AG09309 (cell line): Measurements from ENCODE around the gene SEMA7A.
"Not testable (repeated sequence)": the region's sequence is repeated elsewhere in the genome, so short reads cannot be mapped to it uniquely, and the experiment has no call there.

Experiments
- DNase-seq: peaks from one replicate; pipeline ENCODE4 v3.0.0-alpha.2; 2010; ENCODE audit warnings: low read depth
- H3K4me3 ChIP-seq: 2 replicates; pipeline ENCODE4 v1.5.1; 2011; ENCODE audit warnings: mild to moderate bottlenecking, low read depth, low read length, moderate library complexity; ENCODE audit not compliant: control insufficient read depth
- TF ChIP-seq, protein P1 (sequence below): IDR thresholded peaks from 2 replicates; pipeline ENCODE4 v1.5.1; 2011; ENCODE audit warnings: mild to moderate bottlenecking, low read depth, low read length, inconsistent platforms; ENCODE audit not compliant: insufficient read depth, control insufficient read depth; ENCODE audit errors: missing control alignments

SEMA7A gene

DNA sequence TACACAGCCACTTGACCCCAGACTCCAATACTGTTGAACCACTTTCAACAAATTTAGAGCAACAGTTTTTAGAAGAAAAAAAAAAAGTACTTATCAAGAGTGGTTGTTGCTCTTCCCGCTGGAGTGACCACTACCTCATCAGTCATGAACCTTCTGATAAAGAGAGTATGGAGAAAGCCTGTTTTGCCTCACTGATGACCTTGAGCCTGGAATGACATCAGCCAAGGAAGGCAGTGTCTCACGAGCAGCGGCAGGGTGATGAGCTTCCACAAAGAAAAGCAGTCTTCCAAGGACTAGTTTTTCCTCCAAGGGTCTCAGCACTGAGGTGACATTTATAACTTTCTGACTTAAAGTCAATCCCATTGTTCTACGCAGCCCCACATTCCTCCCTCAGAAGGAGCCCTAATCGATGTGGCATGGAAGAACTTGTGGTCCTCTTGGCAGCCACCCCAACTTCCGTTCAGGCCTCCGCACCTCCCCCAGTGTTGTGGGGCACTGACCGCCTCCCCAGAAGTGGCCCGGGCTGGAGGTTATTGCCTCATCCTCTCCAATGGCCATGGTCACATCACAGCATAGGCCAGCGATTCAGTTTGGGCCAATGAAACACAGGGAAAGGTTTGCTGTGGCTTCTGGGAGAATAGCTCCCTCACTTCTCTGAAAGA lies 64.5 kb downstream of the SEMA7A start:
- no peak for DNase-seq
- TF ChIP-seq, protein P1, sequence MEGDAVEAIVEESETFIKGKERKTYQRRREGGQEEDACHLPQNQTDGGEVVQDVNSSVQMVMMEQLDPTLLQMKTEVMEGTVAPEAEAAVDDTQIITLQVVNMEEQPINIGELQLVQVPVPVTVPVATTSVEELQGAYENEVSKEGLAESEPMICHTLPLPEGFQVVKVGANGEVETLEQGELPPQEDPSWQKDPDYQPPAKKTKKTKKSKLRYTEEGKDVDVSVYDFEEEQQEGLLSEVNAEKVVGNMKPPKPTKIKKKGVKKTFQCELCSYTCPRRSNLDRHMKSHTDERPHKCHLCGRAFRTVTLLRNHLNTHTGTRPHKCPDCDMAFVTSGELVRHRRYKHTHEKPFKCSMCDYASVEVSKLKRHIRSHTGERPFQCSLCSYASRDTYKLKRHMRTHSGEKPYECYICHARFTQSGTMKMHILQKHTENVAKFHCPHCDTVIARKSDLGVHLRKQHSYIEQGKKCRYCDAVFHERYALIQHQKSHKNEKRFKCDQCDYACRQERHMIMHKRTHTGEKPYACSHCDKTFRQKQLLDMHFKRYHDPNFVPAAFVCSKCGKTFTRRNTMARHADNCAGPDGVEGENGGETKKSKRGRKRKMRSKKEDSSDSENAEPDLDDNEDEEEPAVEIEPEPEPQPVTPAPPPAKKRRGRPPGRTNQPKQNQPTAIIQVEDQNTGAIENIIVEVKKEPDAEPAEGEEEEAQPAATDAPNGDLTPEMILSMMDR = no peak
- H3K4me3 ChIP-seq = no peak overlapping the region

DNA sequence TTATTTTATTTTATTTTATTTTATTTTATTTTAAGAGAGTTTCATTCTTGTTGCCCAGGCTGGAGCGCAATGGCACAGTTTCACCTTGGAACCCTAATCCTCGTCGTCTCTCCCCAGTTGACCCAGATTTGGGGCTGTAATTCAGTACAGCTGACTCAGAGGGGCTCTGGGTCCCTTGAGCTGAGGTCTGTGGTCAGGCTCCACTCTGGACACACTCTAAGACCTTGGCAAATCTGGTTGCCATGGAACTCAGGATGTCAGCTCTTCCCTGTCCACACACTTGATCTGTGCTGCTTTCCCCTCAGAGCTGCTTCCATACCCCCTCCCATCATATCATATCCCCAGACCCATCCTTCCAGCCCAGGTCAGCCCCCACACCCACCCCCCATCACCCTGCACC lies 65.6 kb downstream of the SEMA7A start:
- TF ChIP-seq, protein P1 = no peak
- no peak for DNase-seq
- H3K4me3 ChIP-seq = no peak overlapping the region

DNA sequence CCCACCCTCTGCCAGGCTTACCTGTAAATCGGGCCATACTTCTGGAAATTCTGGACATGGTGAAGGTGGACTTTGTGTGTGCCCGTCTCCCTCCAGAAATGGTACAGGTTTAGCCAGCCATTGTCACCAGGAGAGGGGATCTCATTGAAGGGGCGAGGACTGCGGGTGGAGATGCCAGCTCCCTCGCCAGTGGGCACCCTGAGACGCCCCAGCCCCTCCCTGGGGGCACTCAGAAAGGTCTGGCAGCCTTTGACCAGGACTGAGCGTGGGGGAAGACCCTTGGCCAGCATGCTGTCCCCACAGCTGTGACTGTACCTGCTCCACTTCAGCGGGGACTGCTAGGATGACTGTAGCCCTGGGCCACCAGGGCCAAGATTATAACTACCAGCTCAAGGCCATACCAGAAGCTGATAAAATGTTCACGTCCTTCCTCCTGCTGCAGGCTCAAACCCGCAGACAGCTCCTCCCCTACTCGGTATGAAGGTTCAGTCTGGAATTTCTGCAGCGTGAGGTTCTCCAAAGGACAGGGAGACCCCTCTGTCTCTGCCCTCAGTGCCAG lies 66.4 kb downstream of the SEMA7A start, which contains the start of gene CYP11A1:
Gene CYP11A1, minus strand, starts transcription at position 351 of the 559 bp plus-strand sequence. Its CDS starts 61 bp downstream, at position 290.
- no peak within 1 kb of the TSS for H3K4me3 ChIP-seq
- TF ChIP-seq, protein P1 = no peak
- DNase-seq = no peak

DNA sequence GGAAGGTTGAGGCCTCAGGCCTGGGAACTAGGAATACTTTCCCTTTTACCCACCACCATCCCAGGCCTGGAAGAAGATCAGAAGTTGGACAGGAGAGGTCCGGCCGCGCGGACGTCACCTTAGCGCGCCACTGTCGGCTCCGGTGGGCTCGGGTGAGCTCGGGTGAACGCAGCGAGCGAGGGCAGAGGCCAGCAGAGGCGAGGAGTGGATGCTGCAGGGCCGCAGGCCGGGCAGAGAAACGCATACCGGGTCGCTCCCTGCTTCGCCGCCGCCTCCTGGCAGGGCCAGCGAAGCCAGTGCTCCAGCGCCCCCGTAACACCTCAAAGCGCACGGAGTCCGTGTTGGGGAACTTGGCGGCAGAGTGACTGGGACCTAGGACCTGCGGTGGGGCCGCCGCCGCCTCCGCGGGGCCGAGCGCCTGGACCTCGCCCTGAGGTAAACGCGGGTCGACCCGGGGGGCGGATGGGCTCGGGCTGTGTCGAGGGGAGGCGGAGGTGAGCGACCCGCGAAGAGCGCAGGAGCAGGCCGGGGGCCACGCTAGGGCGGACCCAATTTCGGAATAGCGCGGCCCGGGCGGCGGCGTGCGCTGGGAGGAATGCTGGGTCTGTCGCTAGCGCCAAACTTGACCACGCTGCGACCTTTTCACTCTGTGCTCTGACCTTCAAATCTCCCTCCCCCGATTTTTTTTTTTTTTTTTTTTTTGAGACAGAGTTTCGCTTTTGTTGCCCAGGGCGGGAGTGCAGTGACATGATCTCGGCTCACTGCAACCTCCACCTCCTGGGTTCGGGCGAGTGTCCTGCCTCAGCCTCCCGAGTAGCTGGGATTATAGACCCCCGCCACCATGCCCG lies 67.9 kb downstream of the SEMA7A start:
- peak overlapping the region; percentile 34 for H3K4me3 ChIP-seq
- TF ChIP-seq, protein P1 = no peak
- DNase-seq = no peak

DNA sequence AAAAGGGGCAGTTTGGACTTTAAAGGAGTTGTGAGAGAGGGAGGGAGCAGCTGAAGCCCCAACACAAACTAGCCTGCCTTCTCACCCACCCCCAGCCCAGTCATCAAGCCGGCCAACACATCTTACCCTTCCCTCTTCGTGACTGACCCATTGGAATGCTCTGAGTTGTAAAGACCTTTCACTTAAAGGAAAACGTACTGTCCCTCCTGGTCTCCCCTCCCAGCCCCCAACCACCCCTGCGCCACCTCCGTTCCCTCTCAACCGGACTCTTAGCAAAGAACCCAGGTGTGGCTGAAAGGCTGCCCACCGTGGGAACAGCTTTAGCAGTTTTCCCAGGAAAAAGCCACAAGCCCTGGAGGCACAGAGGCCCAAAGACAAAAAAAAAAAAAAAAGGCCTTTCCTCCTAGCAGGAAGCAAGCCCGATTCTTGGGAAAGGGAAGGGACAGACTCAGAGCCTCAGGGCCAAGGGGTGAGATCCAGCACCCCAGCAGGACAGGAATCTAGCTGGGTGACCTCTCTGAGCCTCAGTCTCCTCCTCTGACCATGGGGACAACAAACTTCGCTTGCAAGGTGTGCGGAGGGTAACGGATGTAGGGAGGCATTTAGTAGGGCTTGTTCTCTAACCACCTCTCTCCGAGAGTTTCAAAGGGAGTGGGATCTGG lies 68.7 kb downstream of the SEMA7A start:
- peak overlapping the region; percentile 34 for H3K4me3 ChIP-seq
- TF ChIP-seq, protein P1 = no peak
- DNase-seq = no peak

DNA sequence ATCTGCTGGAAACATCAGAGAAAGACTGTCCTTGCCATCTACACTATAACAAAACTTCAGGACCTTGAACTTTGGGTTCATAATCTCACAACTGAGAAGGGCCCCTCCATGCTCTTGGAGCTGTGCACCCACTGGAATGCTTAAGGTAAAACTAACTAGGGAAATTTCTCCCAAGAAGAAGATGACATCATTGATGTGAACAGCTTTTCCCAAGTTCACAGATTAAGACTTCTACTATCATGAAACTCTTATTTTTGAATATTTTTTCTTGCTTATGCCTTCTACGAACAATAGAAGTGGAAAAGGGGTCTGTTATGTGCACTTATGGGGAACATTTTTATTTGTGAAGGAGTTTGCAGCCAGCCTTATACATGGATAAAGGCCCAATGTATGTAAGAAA lies 71.3 kb downstream of the SEMA7A start:
- H3K4me3 ChIP-seq = no peak overlapping the region
- no peak for DNase-seq
- TF ChIP-seq, protein P1 = no peak

DNA sequence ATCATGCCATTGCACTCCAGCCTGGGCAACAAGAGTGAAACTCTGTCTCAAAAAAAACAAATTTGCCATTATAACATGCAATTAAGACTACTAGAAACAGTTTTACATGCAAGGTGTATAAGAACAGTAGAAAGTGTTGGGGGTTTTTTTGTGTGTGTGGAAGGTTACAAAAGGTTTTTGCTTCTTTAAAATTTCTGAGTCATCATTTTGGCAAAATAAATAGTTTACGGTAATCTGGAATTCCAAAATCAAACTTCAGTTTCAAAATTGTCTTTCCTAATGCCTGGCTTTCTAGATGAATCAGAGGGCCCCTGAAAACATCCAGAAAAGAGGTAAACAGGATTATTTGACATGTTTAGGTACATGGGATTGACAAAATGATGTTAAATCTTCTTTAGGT lies 72.9 kb downstream of the SEMA7A start:
- not testable (repeated sequence) for DNase-seq, H3K4me3 ChIP-seq

DNA sequence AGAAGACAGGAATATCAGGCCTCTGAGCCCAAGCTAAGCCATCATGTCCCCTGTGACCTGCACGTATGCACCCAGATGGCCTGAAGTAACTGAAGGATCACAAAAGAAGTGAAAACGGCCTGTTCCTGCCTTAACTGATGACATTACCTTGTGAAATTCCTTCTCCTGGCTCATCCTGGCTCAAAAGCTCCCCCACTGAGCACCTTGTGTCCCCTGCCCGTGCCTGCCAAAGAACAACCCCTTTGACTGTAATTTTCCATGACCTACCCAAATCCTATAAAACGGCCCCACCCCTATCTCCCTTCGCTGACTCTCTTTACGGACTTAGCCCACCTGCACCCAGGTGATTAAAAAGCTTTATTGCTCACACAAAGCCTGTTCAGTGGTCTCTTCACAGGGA lies 74.4 kb downstream of the SEMA7A start:
- H3K4me3 ChIP-seq, DNase-seq: not testable (repeated sequence)
